Mucosa of stomach (tissue), 1 donor: ENCODE results near the gene FLT4.
"Not testable (repeated sequence)": the region's sequence is repeated elsewhere in the genome, so short reads cannot be mapped to it uniquely, and the experiment has no call there.

Source experiments
- H3K27me3 ChIP-seq: one replicate; pipeline ENCODE4 v1.7.0; 2013; ENCODE audit warnings: mild to moderate bottlenecking, low read length; ENCODE audit not compliant: control insufficient read depth, insufficient read depth
- H3K36me3 ChIP-seq: one replicate; pipeline ENCODE4 v1.7.0; 2013; ENCODE audit warnings: low read length; ENCODE audit not compliant: control insufficient read depth, insufficient read depth
- H3K4me1 ChIP-seq: one replicate; pipeline ENCODE4 v1.7.0; 2013; ENCODE audit warnings: mild to moderate bottlenecking, low read length; ENCODE audit not compliant: control insufficient read depth, insufficient read depth
- H3K4me3 ChIP-seq: one replicate; pipeline ENCODE4 v1.7.0; 2013; ENCODE audit warnings: low read length
- H3K9ac ChIP-seq: one replicate; pipeline ENCODE4 v1.7.0; 2013; ENCODE audit warnings: mild to moderate bottlenecking, low read length, moderate library complexity
- H3K9me3 ChIP-seq: one replicate; pipeline ENCODE4 v1.7.0; 2013; ENCODE audit warnings: mild to moderate bottlenecking, low read length, moderate library complexity; ENCODE audit not compliant: control insufficient read depth
- donor health status: Pancreatic carcinoma.

Gene FLT4

GRCh38 chr5:180649297-180650039 is at the start of gene FLT4:
Gene FLT4, minus strand, starts transcription at chr5:180649600. Its CDS starts 55 bp downstream, at chr5:180649545.
- Histone ChIP-seq H3K4me1 (no peaks in the 10 kb centered on the region), H3K9ac (no peak within 1 kb of the TSS), H3K27me3 (peaks cover 56% of the 10 kb centered on the region), H3K36me3 (no peaks in the 10 kb centered on the region), H3K9me3 (no peaks in the 10 kb centered on the region), H3K4me3 (no peak within 1 kb of the TSS)

DNA sequence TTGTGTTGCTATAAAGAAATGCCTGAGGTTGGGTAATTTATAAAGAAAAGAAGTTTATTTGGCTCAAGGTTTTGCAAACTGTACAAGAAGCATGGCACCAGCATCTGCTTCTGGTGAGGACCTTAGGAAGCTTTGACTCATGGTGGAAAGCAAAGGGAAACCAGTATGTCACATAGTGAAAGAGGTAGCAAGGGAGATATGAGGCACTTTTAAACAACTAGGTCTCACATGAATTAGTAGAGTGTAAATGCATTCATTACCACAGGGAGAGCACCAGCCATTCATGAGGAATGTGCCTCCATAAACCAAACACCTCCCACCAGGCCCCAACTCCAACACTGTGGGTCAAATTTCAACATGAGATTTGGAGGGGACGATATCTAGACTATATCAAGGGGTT is 49.6 kb upstream of the FLT4 start:
- Histone ChIP-seq H3K9me3 (no peaks in the 10 kb centered on the region), H3K36me3 (no peaks in the 10 kb centered on the region), H3K9ac (no peak overlapping the region), H3K27me3 (no peaks in the 10 kb centered on the region), H3K4me1 (no peaks in the 10 kb centered on the region), H3K4me3 (no peak overlapping the region)

GRCh38 chr5:180696116-180696515 is 46.7 kb upstream of the FLT4 start:
- Histone ChIP-seq H3K4me3 (no peak overlapping the region), H3K9ac (no peak overlapping the region), H3K27me3 (no peaks in the 10 kb centered on the region), H3K9me3 (no peaks in the 10 kb centered on the region), H3K4me1 (no peaks in the 10 kb centered on the region), H3K36me3 (no peaks in the 10 kb centered on the region)

DNA sequence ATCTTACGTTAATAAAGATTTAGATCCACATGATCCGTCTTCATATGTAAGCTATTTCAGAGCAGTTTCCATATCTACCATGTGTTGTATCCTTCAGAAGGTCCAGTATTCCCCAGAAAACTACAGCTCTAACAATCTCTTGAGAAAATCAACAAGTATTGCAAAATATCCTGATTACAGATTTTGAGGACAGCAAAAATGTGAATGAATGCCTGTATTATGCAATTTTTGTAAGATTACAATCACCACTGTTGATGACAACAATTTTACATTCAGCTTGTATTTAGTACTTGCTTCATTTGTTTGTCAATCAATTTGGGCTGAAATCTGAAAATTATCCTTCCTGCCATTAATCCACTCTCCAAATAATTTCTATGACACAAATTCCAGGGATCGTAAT is 43.0 kb upstream of the FLT4 start:
- H3K27me3 ChIP-seq: peaks cover 3% of the 10 kb centered on the region
- no peaks in the 10 kb centered on the region for H3K9me3 ChIP-seq
- no peak overlapping the region for H3K4me3 ChIP-seq
- no peak overlapping the region for H3K9ac ChIP-seq
- H3K36me3 ChIP-seq: no peaks in the 10 kb centered on the region
- no peaks in the 10 kb centered on the region for H3K4me1 ChIP-seq

DNA sequence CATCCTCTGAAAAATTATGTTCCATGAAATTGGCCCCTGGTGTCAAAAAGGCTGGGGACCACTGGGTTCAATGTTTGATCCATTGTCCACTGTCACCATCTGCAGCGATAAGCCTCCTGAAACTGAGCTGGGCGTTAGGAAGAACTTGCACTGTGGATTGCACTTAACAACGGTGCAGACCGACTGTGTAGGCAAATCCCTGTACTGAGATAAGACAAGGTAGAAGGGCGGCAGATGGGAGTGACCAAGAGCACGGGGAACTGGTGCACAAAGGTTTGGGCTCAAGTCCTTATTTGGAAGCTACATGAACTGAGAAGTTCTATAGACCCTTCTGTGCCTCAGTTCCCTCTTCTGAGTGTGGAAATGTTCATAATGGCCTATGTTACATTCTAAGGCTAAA is 41.6 kb upstream of the FLT4 start:
- Histone ChIP-seq H3K9ac (no peak overlapping the region), H3K36me3 (no peaks in the 10 kb centered on the region), H3K4me1 (no peaks in the 10 kb centered on the region), H3K4me3 (no peak overlapping the region), H3K27me3 (peaks cover 3% of the 10 kb centered on the region), H3K9me3 (no peaks in the 10 kb centered on the region)

GRCh38 chr5:180690562-180690961 is 41.2 kb upstream of the FLT4 start:
- Histone ChIP-seq H3K9me3 (no peaks in the 10 kb centered on the region), H3K27me3 (peaks cover 3% of the 10 kb centered on the region), H3K9ac (no peak overlapping the region)

GRCh38 chr5:180689775-180690174 is 40.4 kb upstream of the FLT4 start:
- Histone ChIP-seq H3K9me3 (no peaks in the 10 kb centered on the region), H3K9ac (no peak overlapping the region), H3K27me3 (peaks cover 3% of the 10 kb centered on the region), H3K36me3 (no peaks in the 10 kb centered on the region), H3K4me1 (no peaks in the 10 kb centered on the region), H3K4me3 (no peak overlapping the region)

More at GRCh38 chr5:180690562-180690961, 41.2 kb upstream of the FLT4 start:
- Histone ChIP-seq H3K4me1 (no peaks in the 10 kb centered on the region), H3K4me3 (no peak overlapping the region), H3K36me3 (no peaks in the 10 kb centered on the region)

DNA sequence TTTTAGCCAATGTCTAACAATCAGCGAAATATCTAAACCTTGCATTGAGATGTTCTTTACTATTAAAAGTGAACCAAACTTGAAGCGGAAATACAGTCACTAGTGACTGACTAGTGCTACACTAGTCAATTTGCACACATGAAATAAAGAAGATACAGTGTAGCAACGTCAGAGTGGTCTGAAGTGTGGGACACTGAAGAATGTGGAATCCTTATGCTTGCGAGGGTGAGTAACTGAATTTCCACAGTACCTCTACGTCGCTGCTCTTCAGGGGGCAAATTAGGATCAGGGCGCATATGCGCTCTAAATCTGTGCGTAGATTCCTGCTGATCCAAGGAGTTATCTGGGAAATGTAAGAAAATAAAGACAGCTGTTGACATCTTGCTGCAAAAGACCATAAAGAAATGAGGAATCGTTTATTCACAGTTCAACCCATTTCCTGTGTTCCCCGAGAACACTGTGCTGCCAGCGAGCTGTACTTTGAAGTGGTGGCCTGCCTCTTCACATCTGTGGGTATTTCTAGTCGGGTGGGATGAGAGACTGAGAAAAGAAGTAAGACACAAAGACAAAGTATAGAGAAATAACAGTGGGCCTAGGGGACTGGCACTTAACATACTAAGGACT is 39.8 kb upstream of the FLT4 start:
- Histone ChIP-seq H3K9me3 (no peaks in the 10 kb centered on the region), H3K4me1 (no peaks in the 10 kb centered on the region), H3K27me3 (peaks cover 3% of the 10 kb centered on the region), H3K4me3 (no peak overlapping the region), H3K9ac (no peak overlapping the region), H3K36me3 (no peaks in the 10 kb centered on the region)

DNA sequence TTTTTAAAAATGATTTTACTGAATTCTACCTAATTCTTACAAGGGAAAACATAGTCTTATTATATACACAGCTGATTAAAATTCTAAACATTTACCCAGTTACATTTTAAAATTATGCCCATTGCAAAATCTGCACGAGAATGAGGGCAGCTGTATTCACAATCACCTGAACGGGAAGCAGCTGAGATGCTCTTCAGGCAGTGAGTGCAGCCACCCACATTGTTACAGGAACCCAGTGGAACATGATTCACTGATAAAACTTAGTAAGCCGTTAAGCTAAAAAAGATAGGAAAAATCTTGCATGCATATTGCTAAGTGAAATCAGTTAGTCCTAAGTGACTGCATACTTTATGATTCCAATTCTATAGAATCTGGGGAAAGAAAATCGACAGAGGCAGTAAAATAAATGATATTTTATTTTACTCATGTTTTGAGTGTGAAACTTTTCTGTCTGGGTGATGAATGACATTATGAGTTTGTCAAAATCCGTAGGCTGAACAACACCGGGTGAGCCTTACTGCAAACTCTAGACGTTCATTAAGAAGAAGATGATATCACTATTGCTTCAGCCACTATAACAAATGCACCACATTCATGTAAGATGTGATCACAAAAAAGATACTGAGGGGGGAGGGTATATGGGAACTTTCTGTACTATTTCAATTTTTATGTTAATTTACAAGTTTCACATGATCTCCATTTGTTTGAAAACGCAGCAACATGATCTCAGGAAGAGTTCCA is 39.1 kb upstream of the FLT4 start:
- Histone ChIP-seq H3K9ac (no peak overlapping the region), H3K27me3 (peaks cover 3% of the 10 kb centered on the region), H3K36me3 (no peaks in the 10 kb centered on the region), H3K4me3 (no peak overlapping the region), H3K4me1 (no peaks in the 10 kb centered on the region), H3K9me3 (no peaks in the 10 kb centered on the region)

GRCh38 chr5:180686799-180687198 is 37.4 kb upstream of the FLT4 start:
- not testable (repeated sequence) for H3K4me3 ChIP-seq, H3K4me1 ChIP-seq, H3K36me3 ChIP-seq, H3K27me3 ChIP-seq, H3K9me3 ChIP-seq, H3K9ac ChIP-seq

- no peak overlapping the region for H3K4me3 ChIP-seq
- no peaks in the 10 kb centered on the region for H3K9me3 ChIP-seq
- H3K27me3 ChIP-seq: no peaks in the 10 kb centered on the region
- H3K36me3 ChIP-seq: no peaks in the 10 kb centered on the region
- no peak overlapping the region for H3K9ac ChIP-seq
- H3K4me1 ChIP-seq: no peaks in the 10 kb centered on the region
These were observed 35.3 kb upstream of the FLT4 start for GRCh38 chr5:180684623-180685161.
